Measurements from ENCODE around the gene TSPYL2. TPM values are rescaled to one million over a fixed set of nuclear protein-coding genes. Genes with fewer than 3 reads are reported as not detected.

Gene TSPYL2
- total RNA-seq, 2 donors from 2014 or later, result 28.2 to 134 TPM

GRCh38 chrX:53088136-53088974 lies 6.2 kb downstream of the TSPYL2 start:
- H3K4me1 Mint-ChIP-seq, result peaks cover 41% of the 10 kb centered on the region
- no peaks in the 10 kb centered on the region for H3K9me3 Mint-ChIP-seq
- peaks cover 55% of the 10 kb centered on the region for H3K36me3 Mint-ChIP-seq (ENCODE audit: low read depth)
- no peaks in the 10 kb centered on the region for H3K27me3 Mint-ChIP-seq
- peak overlapping the region; percentile 87 for H3K27ac Mint-ChIP-seq
- ATAC-seq (replicated peaks), result peak; percentile 70
- H3K4me3 Mint-ChIP-seq, result peak overlapping the region; percentile 85

DNA sequence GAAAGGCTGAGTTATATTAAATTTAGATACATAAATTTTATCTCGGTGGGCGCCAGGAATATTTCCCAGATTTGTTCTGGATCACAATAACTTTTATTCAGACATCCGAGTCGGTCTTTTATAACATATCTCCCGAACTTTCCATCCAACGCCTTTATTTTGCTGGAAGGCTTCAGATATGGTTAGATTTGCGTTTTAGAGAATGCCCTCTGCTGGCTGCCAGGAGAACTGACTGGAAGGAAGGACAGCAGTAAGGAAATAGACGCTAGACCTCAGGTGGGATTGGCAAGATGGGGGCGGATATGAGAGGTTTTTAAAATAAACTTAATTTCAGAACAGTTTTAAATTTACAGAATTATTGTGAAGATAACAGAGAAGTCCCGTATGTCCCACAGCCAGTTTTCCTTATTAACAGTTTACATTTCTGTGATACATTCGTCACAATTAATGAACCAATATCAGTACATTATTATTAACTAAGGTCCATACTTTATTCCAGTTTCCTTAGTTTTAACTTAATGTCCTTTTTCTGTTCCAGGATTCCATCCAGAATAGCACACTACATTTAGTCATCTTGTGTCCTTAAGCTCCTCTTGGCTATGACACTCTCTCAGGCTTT lies 7.2 kb downstream of the TSPYL2 start:
- Mint-ChIP-seq H3K4me1 (peaks cover 32% of the 10 kb centered on the region), H3K27ac (peak overlapping the region; percentile 87), H3K9me3 (no peaks in the 10 kb centered on the region), H3K36me3 (ENCODE audit: low read depth) (peaks cover 45% of the 10 kb centered on the region), H3K4me3 (peak overlapping the region; percentile 85), H3K27me3 (no peaks in the 10 kb centered on the region)
- no peak for ATAC-seq (replicated peaks)

GRCh38 chrX:53089925-53090324 lies 7.8 kb downstream of the TSPYL2 start:
- Mint-ChIP-seq H3K4me3 (no peak overlapping the region), H3K27ac (no peak overlapping the region), H3K9me3 (no peaks in the 10 kb centered on the region), H3K27me3 (no peaks in the 10 kb centered on the region), H3K36me3 (ENCODE audit: low read depth) (peaks cover 40% of the 10 kb centered on the region), H3K4me1 (peaks cover 29% of the 10 kb centered on the region)
- ATAC-seq (replicated peaks), result no peak

DNA sequence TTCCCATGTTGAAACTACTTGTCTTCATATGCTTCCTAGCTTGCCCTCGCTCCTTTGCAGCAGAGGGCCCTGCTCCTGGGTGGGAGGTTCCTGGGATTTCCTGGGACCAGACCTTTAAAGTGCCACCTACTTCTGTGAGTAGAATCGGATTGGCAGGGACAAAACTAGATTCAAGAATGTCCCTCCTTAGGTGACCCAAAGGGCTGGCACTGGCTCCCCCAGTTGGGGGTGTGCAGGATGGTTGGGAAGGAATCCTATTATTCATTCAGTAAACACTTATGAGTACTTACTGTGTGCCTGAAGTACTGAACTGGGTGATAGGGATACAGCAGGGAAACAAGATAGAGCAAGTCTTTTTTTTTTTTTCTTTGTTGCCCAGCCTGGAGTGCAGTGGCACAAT lies 9.2 kb downstream of the TSPYL2 start:
- no peak overlapping the region for H3K27ac Mint-ChIP-seq

DNA sequence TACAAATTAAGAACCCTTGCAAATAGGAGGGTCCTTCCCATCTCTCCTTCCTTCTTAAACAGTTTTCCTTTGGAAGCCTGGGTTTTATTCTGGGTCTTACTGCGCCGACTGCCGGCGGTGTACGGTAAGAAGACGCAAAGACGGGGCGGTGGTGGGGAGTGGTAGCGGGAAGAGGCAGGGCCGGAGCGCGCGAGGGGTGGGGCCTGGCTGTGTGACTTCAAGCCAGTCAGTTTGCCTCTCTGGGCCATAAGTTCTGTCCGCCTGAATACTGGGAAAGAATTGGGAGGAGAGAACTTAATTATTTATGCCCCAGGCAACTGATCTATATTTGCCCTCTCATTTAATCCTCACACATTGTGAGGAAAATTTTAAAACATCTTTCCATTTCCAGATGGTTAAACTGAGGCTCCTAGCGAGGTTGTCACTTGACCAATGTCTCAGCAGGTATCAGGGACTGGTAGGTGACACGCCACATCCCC lies 11.0 kb downstream of the TSPYL2 start:
- Mint-ChIP-seq H3K36me3 (ENCODE audit: low read depth) (peaks cover 7% of the 10 kb centered on the region), H3K9me3 (no peaks in the 10 kb centered on the region), H3K27ac (peak overlapping the region; percentile 82), H3K4me1 (peaks cover 13% of the 10 kb centered on the region), H3K27me3 (no peaks in the 10 kb centered on the region), H3K4me3 (peak overlapping the region; percentile 91)
- ATAC-seq (replicated peaks), result peak; percentile 74

More for the DNA sequence above, 9.2 kb downstream of the TSPYL2 start:
- Mint-ChIP-seq H3K4me1 (peaks cover 20% of the 10 kb centered on the region), H3K36me3 (ENCODE audit: low read depth) (peaks cover 25% of the 10 kb centered on the region), H3K27me3 (no peaks in the 10 kb centered on the region), H3K4me3 (no peak overlapping the region), H3K9me3 (no peaks in the 10 kb centered on the region)
- ATAC-seq (replicated peaks), result no peak

DNA sequence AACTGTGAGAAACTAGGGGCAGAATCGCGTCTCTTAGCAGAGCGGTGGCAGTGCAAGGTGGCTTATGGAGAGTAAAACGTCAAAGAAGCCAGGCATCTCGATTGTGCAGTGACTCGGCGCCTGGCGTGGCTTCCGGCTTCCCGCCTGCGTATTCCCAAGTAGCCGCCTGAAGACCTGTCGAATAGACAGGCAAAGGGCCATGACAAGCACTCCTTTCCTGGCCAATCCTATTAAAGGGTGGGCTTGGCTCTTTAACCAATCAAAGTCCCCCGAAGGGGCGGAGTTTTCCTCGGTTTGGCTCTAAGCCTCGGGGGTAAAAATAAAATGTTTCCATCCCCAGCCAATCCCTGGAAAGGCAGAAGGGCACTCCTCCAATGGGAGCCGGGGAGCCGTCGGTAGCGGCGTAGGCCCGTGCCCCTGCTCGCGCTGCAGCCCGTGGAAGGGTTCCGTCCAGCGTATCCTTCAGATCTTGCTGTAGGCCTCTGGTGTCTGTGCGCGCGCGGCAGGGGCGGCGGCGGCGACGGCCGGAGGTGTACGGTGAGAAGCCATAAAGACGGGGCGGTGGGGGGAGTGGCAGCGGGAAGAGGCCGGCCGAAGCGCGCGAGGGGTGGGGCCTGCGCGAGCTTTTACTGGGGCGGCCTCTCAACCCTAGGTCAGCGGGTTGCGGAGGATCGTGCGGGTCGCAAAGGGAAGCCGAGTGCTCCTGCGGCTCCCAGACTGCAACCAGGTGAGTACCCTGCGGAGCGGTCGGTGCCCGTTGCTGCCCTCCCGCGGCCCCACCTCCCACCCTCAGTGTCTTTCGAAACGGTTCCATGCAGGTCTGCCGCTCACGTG lies 11.8 kb downstream of the TSPYL2 start, which contains the start of gene KANTR:
TSS of gene KANTR (plus strand) at position 395 of the 834 bp plus-strand sequence. CDS start 30,131 bp downstream, outside the sequence.
- no peaks in the 10 kb centered on the region for H3K27me3 Mint-ChIP-seq

GRCh38 chrX:53094582-53094905 lies 12.4 kb downstream of the TSPYL2 start:
- H3K4me3 Mint-ChIP-seq, result peak overlapping the region; percentile 91
- H3K27ac Mint-ChIP-seq, result peak overlapping the region; percentile 82
- ATAC-seq (replicated peaks), result no peak
- no peaks in the 10 kb centered on the region for H3K27me3 Mint-ChIP-seq
- no peaks in the 10 kb centered on the region for H3K9me3 Mint-ChIP-seq
- peaks cover 5% of the 10 kb centered on the region for H3K4me1 Mint-ChIP-seq
- peaks cover 5% of the 10 kb centered on the region for H3K36me3 Mint-ChIP-seq (ENCODE audit: low read depth)

More for the DNA sequence above, 11.8 kb downstream of the TSPYL2 start, which contains the start of gene KANTR:
- Mint-ChIP-seq H3K27ac (peak within 1 kb of the TSS; percentile 82), H3K36me3 (ENCODE audit: low read depth) (no peaks in the 10 kb centered on the region), H3K4me3 (peak within 1 kb of the TSS; percentile 91), H3K9me3 (no peaks in the 10 kb centered on the region), H3K4me1 (peaks cover 6% of the 10 kb centered on the region)
- ATAC-seq (replicated peaks), result peak; percentile 89

DNA sequence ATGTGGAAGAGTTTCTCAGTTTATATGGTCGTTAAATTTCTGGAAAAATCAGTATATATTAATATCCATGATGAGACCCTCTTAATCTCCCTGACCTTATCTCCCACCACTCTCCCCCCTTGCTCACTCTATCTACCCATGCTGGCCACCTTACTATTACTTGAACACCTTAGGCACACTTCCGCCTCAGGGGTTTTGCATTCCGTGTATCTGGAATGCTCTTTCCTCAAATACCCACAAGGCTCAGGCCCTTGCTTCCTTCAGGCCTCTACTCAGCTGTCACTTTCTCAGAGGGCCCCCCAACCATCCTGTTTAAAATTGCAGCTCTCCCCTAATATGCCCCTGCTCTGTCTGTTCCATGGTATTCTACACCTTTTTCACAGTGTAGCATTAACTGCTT lies 13.6 kb downstream of the TSPYL2 start:
- no peaks in the 10 kb centered on the region for H3K27me3 Mint-ChIP-seq
- no peak for ATAC-seq (replicated peaks)
- H3K27ac Mint-ChIP-seq, result peak overlapping the region; percentile 44
- no peaks in the 10 kb centered on the region for H3K9me3 Mint-ChIP-seq
- H3K4me3 Mint-ChIP-seq, result peak overlapping the region; percentile 91
- H3K4me1 Mint-ChIP-seq, result peaks cover 5% of the 10 kb centered on the region
- H3K36me3 Mint-ChIP-seq (ENCODE audit: low read depth), result peaks cover 18% of the 10 kb centered on the region

DNA sequence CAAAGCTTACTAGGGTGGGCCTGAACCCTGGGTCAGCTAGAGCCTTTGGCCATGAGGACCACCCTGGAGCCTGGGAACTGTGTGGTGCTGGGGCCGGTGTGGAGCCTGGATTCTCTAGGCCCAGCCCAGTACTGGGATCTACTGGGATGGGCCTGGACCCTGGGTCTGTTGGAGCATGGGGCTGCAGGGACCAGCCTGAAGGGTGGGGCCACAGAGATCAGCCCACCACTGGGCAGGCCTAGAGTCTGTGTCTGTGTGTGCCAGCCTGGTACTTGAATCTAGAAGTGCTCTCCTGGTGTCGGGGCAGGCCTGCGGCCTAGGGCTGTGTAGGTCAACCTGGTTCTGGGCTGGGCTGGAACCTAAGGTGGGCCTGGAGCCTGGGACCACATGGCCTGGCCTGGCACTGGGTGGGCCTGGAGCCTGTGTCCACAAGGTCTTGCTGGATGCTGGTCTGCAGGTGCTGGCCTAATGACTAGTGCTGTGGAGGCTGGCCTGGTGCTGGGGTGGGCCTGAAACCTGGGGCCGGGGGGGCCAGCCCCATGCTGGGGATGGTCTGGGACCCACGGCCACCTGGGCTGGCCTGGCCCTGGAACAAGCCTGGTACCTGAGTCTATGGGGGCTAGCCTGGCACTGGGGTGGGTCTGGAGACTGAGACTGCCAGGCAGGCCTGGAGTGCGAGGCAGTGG lies 32.8 kb downstream of the TSPYL2 start:
- Mint-ChIP-seq H3K4me1 (no peaks in the 10 kb centered on the region), H3K27me3 (no peaks in the 10 kb centered on the region), H3K4me3 (no peak overlapping the region), H3K27ac (no peak overlapping the region), H3K9me3 (no peaks in the 10 kb centered on the region), H3K36me3 (ENCODE audit: low read depth) (peaks cover 12% of the 10 kb centered on the region)
- no peak for ATAC-seq (replicated peaks)

DNA sequence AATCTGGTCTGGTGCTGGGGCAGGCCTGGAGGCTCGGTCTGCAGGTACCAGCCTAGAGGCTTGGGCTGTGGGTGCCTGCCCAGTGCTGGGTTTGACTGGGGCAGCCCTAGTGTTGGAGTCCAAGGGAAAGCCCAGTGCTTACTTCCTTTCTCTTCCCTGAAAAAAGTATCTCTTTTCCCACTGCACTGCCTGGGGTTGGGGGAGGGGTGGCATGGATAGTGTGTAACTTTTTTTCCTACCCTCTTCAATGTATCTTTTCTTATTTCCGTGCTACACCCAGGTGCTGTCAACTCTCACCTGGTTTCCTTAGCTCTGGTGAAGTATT lies 33.3 kb downstream of the TSPYL2 start:
- H3K27ac Mint-ChIP-seq, result no peak overlapping the region
- no peaks in the 10 kb centered on the region for H3K4me1 Mint-ChIP-seq
- ATAC-seq (replicated peaks), result no peak
- H3K36me3 Mint-ChIP-seq (ENCODE audit: low read depth), result peaks cover 9% of the 10 kb centered on the region
- no peak overlapping the region for H3K4me3 Mint-ChIP-seq
- H3K27me3 Mint-ChIP-seq, result no peaks in the 10 kb centered on the region
- no peaks in the 10 kb centered on the region for H3K9me3 Mint-ChIP-seq

DNA sequence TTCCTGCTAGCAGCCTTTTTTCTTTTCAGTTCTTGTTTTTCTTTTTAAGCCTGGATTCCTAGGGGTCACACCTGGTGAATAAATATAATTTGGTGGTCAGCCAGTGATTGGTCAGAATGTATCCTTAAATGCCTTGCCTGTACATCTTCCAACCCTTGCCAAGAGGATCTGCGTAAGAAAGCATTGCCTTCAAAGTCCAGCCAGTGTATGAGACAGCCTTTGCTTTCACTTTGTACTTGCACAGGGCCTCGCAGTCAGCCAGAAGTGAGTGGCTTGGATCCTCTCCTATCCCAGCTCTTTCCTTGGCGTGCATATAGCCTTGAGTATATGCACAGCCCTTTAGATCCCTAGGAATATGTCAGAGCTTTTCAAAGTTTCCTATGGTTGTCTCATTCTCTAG lies 33.9 kb downstream of the TSPYL2 start:
- H3K27ac Mint-ChIP-seq, result no peak overlapping the region

GRCh38 chrX:53122013-53122412 lies 39.8 kb downstream of the TSPYL2 start:
- H3K9me3 Mint-ChIP-seq, result no peaks in the 10 kb centered on the region
- no peak overlapping the region for H3K27ac Mint-ChIP-seq
- no peak overlapping the region for H3K4me3 Mint-ChIP-seq
- no peak for ATAC-seq (replicated peaks)
- peaks cover 4% of the 10 kb centered on the region for H3K4me1 Mint-ChIP-seq
- no peaks in the 10 kb centered on the region for H3K27me3 Mint-ChIP-seq
- H3K36me3 Mint-ChIP-seq (ENCODE audit: low read depth), result peaks cover 18% of the 10 kb centered on the region

More for the DNA sequence above, 33.9 kb downstream of the TSPYL2 start:
- Mint-ChIP-seq H3K9me3 (no peaks in the 10 kb centered on the region), H3K27me3 (no peaks in the 10 kb centered on the region), H3K36me3 (ENCODE audit: low read depth) (peaks cover 9% of the 10 kb centered on the region), H3K4me3 (no peak overlapping the region), H3K4me1 (no peaks in the 10 kb centered on the region)
- no peak for ATAC-seq (replicated peaks)

DNA sequence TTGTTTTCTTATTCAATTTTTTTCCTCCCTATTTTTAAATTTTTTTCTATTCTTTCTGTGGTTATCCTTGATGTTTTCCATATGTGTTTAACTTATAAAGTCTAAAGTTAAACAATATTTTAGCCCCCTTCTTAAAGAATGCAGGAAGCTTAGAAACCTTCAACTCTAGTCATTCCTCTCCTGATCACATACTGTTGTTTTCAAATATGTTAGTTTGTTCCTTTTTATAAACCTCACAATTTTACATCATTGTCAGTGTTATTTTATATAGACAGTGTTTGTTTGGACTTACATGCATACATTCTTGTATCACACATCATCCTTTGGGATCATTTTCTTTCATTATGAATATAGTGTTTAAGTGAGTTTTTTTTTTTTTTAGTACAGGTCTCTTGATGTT lies 43.3 kb downstream of the TSPYL2 start:
- H3K4me1 Mint-ChIP-seq, result peaks cover 4% of the 10 kb centered on the region
- no peak overlapping the region for H3K27ac Mint-ChIP-seq
- no peaks in the 10 kb centered on the region for H3K9me3 Mint-ChIP-seq
- ATAC-seq (replicated peaks), result no peak
- H3K4me3 Mint-ChIP-seq, result no peak overlapping the region
- no peaks in the 10 kb centered on the region for H3K27me3 Mint-ChIP-seq
- H3K36me3 Mint-ChIP-seq (ENCODE audit: low read depth), result peaks cover 19% of the 10 kb centered on the region

DNA sequence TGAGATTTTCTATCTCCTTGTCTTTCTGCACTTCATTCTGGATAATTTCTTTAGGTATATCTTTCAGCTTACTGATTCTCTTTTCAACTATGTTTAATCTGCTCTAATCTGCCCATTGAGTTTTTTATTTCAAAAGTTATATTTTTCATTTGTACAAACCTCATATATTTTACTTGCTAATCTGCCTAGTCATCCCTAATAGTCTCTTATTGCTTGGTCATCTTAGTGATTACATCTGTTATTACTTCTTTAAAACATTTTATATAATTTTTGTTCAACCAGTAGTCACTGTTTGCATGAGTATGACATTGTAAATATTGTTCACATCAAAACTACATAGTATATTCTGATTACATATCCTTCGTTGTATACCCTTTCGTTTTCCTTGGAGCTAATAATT lies 44.2 kb downstream of the TSPYL2 start:
- H3K4me3 Mint-ChIP-seq, result no peak overlapping the region
- H3K9me3 Mint-ChIP-seq, result no peaks in the 10 kb centered on the region
- H3K27me3 Mint-ChIP-seq, result no peaks in the 10 kb centered on the region
- H3K36me3 Mint-ChIP-seq (ENCODE audit: low read depth), result peaks cover 28% of the 10 kb centered on the region
- peaks cover 4% of the 10 kb centered on the region for H3K4me1 Mint-ChIP-seq
- ATAC-seq (replicated peaks), result no peak
- H3K27ac Mint-ChIP-seq, result no peak overlapping the region

All from activated T-helper 17 cell treated with anti-CD3 and anti-CD28 coated beads, Interleukin-2, amount 50 U/mL, for 72 hours (primary cell).